ENCODE data around the gene ACSM3.
A peak's percentile ranks its signal among the peaks of the same experiment; 100 is the strongest.

Gene ACSM3

GRCh38 chr16:20812510-20812909 is 48.7 kb downstream of the ACSM3 start:
- DNase-seq (ENCODE audit: low spot score in 2 of 2), result no peak
- Mint-ChIP-seq H3K27ac (no peak overlapping the region), H3K36me3 (peaks cover 8% of the 10 kb centered on the region), H3K4me1 (peaks cover 16% of the 10 kb centered on the region), H3K9me3 (no peaks in the 10 kb centered on the region), H3K4me3 (no peak overlapping the region)
- no peak for ATAC-seq

GRCh38 chr16:20814784-20815183 is 51.0 kb downstream of the ACSM3 start:
- Mint-ChIP-seq H3K4me3 (no peak overlapping the region), H3K27ac (no peak overlapping the region), H3K9me3 (no peaks in the 10 kb centered on the region), H3K36me3 (no peaks in the 10 kb centered on the region), H3K4me1 (peaks cover 6% of the 10 kb centered on the region)
- ATAC-seq (peak; percentile 74), DNase-seq (ENCODE audit: low spot score in 2 of 2) (no peak)

- DNase-seq (ENCODE audit: low spot score in 2 of 2) (no peak), ATAC-seq (no peak)
- H3K9me3 Mint-ChIP-seq, result no peaks in the 10 kb centered on the region
- H3K27ac Mint-ChIP-seq, result no peak overlapping the region
- no peaks in the 10 kb centered on the region for H3K36me3 Mint-ChIP-seq
- peaks cover 6% of the 10 kb centered on the region for H3K4me1 Mint-ChIP-seq
- no peak overlapping the region for H3K4me3 Mint-ChIP-seq
Observed at GRCh38 chr16:20818929-20819585, 55.2 kb downstream of the ACSM3 start.

- no peak overlapping the region for H3K4me3 Mint-ChIP-seq
- H3K27ac Mint-ChIP-seq, result no peak overlapping the region
- no peaks in the 10 kb centered on the region for H3K9me3 Mint-ChIP-seq
- no peak for DNase-seq (ENCODE audit: low spot score in 2 of 2)
- H3K4me1 Mint-ChIP-seq, result no peaks in the 10 kb centered on the region
- H3K36me3 Mint-ChIP-seq, result no peaks in the 10 kb centered on the region
- no peak for ATAC-seq
Observed at GRCh38 chr16:20821682-20822081, 57.9 kb downstream of the ACSM3 start.

GRCh38 chr16:20822521-20823325 is 58.9 kb downstream of the ACSM3 start:
- no peak for ATAC-seq
- H3K4me3 Mint-ChIP-seq, result no peak overlapping the region
- H3K9me3 Mint-ChIP-seq, result no peaks in the 10 kb centered on the region
- no peaks in the 10 kb centered on the region for H3K4me1 Mint-ChIP-seq
- no peak overlapping the region for H3K27ac Mint-ChIP-seq
- no peak for DNase-seq (ENCODE audit: low spot score in 2 of 2)
- no peaks in the 10 kb centered on the region for H3K36me3 Mint-ChIP-seq

GRCh38 chr16:20826039-20826566 is 62.3 kb downstream of the ACSM3 start:
- Mint-ChIP-seq H3K4me3 (no peak overlapping the region), H3K36me3 (no peaks in the 10 kb centered on the region), H3K4me1 (no peaks in the 10 kb centered on the region), H3K27ac (no peak overlapping the region), H3K9me3 (no peaks in the 10 kb centered on the region)
- no peak for DNase-seq (ENCODE audit: low spot score in 2 of 2)
- no peak for ATAC-seq

GRCh38 chr16:20829536-20829935 is 65.7 kb downstream of the ACSM3 start:
- H3K36me3 Mint-ChIP-seq, result peaks cover 4% of the 10 kb centered on the region
- no peak overlapping the region for H3K27ac Mint-ChIP-seq
- DNase-seq (ENCODE audit: low spot score in 2 of 2) (no peak), ATAC-seq (no peak)
- no peak overlapping the region for H3K4me3 Mint-ChIP-seq
- no peaks in the 10 kb centered on the region for H3K9me3 Mint-ChIP-seq
- no peaks in the 10 kb centered on the region for H3K4me1 Mint-ChIP-seq

GRCh38 chr16:20830372-20830771 is 66.6 kb downstream of the ACSM3 start:
- peaks cover 2% of the 10 kb centered on the region for H3K9me3 Mint-ChIP-seq
- no peak overlapping the region for H3K27ac Mint-ChIP-seq
- ATAC-seq (no peak), DNase-seq (ENCODE audit: low spot score in 2 of 2) (no peak)
- H3K4me3 Mint-ChIP-seq, result no peak overlapping the region
- H3K4me1 Mint-ChIP-seq, result no peaks in the 10 kb centered on the region
- peaks cover 4% of the 10 kb centered on the region for H3K36me3 Mint-ChIP-seq

GRCh38 chr16:20833086-20833485 is 69.3 kb downstream of the ACSM3 start:
- no peak overlapping the region for H3K4me3 Mint-ChIP-seq
- DNase-seq (ENCODE audit: low spot score in 2 of 2), result no peak
- no peaks in the 10 kb centered on the region for H3K4me1 Mint-ChIP-seq
- H3K9me3 Mint-ChIP-seq, result peaks cover 6% of the 10 kb centered on the region
- no peak overlapping the region for H3K27ac Mint-ChIP-seq
- no peak for ATAC-seq
- H3K36me3 Mint-ChIP-seq, result peaks cover 4% of the 10 kb centered on the region

- Mint-ChIP-seq H3K4me1 (no peaks in the 10 kb centered on the region), H3K4me3 (no peak overlapping the region), H3K27ac (no peak overlapping the region), H3K36me3 (peaks cover 3% of the 10 kb centered on the region), H3K9me3 (peaks cover 6% of the 10 kb centered on the region)
- DNase-seq (ENCODE audit: low spot score in 2 of 2) (no peak), ATAC-seq (no peak)
Observed at GRCh38 chr16:20838240-20838639, 74.4 kb downstream of the ACSM3 start.

- ATAC-seq (no peak), DNase-seq (ENCODE audit: low spot score in 2 of 2) (no peak)
- peaks cover 7% of the 10 kb centered on the region for H3K4me1 Mint-ChIP-seq
- H3K9me3 Mint-ChIP-seq, result peaks cover 6% of the 10 kb centered on the region
- H3K4me3 Mint-ChIP-seq, result no peak overlapping the region
- H3K27ac Mint-ChIP-seq, result no peak overlapping the region
- no peaks in the 10 kb centered on the region for H3K36me3 Mint-ChIP-seq
Observed at GRCh38 chr16:20839504-20839903, 75.7 kb downstream of the ACSM3 start.

GRCh38 chr16:20844054-20844453 is 80.2 kb downstream of the ACSM3 start:
- H3K4me3 Mint-ChIP-seq, result no peak overlapping the region
- H3K9me3 Mint-ChIP-seq, result no peaks in the 10 kb centered on the region
- ATAC-seq, result peak; percentile 39
- H3K36me3 Mint-ChIP-seq, result no peaks in the 10 kb centered on the region
- peaks cover 18% of the 10 kb centered on the region for H3K4me1 Mint-ChIP-seq
- no peak for DNase-seq (ENCODE audit: low spot score in 2 of 2)
- H3K27ac Mint-ChIP-seq, result peak overlapping the region; percentile 82

GRCh38 chr16:20844588-20844987 is 80.8 kb downstream of the ACSM3 start:
- Mint-ChIP-seq H3K36me3 (no peaks in the 10 kb centered on the region), H3K4me3 (no peak overlapping the region), H3K4me1 (peaks cover 18% of the 10 kb centered on the region), H3K27ac (peak overlapping the region; percentile 82), H3K9me3 (no peaks in the 10 kb centered on the region)
- no peak for DNase-seq (ENCODE audit: low spot score in 2 of 2)
- peak; percentile 43 for ATAC-seq

- no peaks in the 10 kb centered on the region for H3K36me3 Mint-ChIP-seq
- H3K4me1 Mint-ChIP-seq, result peaks cover 18% of the 10 kb centered on the region
- no peak overlapping the region for H3K4me3 Mint-ChIP-seq
- H3K9me3 Mint-ChIP-seq, result no peaks in the 10 kb centered on the region
- H3K27ac Mint-ChIP-seq, result peak overlapping the region; percentile 82
- ATAC-seq, result no peak
- no peak for DNase-seq (ENCODE audit: low spot score in 2 of 2)
Observed at GRCh38 chr16:20846030-20846429, 82.2 kb downstream of the ACSM3 start.

GRCh38 chr16:20846551-20846950 is 82.7 kb downstream of the ACSM3 start:
- no peak for DNase-seq (ENCODE audit: low spot score in 2 of 2)
- no peak overlapping the region for H3K4me3 Mint-ChIP-seq

More at GRCh38 chr16:20846551-20846950, 82.7 kb downstream of the ACSM3 start:
- H3K4me1 Mint-ChIP-seq, result peaks cover 18% of the 10 kb centered on the region
- no peaks in the 10 kb centered on the region for H3K9me3 Mint-ChIP-seq
- H3K36me3 Mint-ChIP-seq, result no peaks in the 10 kb centered on the region
- no peak for ATAC-seq
- no peak overlapping the region for H3K27ac Mint-ChIP-seq
